ENCODE results near the gene DHX36.

GRCh38 chr3:154275965-154276364 is 48.3 kb downstream of the DHX36 start:
- TF ChIP-seq SIN3A (IDR thresholded peaks at IDR 0.05; ENCODE audit: borderline replicate concordance, insufficient read depth, low read length) (no peak), POLR2AphosphoS5 (IDR thresholded peaks at IDR 0.05; ENCODE audit: low read depth, low read length) (no peak), TAF1 (IDR thresholded peaks at IDR 0.05; ENCODE audit: borderline replicate concordance, insufficient read depth, low read length) (no peak), REST (IDR thresholded peaks at IDR 0.05; ENCODE audit: insufficient read depth in 1 of 2, low read depth in 2 of 2, low read length in 2 of 2) (no peak), FOXP2 (optimal IDR thresholded peaks at IDR 0.05; ENCODE audit: borderline replicate concordance, extremely low read depth, extremely low read length, insufficient read depth) (no peak)
